ENCODE results near the gene TGIF1.
A peak's percentile ranks its signal among the peaks of the same experiment; 100 is the strongest.
"Not testable (repeated sequence)": the region's sequence is repeated elsewhere in the genome, so short reads cannot be mapped to it uniquely, and the experiment has no call there.

Gene TGIF1

DNA sequence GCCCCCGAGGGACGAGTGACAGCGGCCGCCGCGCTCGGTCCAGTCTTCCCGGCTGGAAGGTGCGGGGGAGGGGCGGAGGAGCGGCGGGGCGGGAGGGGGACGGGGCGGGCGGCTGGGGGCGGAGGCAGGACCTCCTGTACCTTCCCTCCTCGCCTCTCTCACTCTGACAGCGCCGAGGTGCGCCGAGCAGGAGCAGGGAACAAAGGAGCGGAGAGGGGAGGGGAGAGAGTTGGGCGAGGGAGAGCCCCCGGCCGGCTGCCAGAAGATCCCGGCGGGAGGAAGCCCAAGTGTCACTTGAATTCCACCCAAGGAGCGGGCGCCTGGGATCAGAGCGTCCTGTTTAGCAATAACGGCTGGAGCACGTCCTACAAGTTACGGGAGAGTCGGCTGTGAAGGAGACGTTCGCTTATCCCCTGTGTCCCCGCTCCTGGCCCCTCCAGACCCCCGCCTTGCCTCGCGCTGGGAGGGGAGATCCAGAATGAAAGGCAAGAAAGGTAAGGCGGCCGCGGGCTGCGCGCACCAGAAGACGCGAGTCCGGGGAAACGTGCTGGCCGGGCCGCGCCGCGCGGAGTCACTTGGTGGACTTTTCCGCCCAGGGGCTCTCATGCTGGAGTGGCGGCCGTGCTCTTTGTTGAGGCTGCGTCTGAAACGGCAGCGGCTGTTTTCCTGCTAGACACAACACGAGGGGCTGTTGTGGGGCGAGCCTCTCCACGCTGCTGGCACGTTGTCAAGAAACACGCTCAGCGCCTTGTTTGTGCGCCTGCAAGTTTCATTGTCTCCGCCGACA, at the start of gene TGIF1:
Gene TGIF1, plus strand, starts transcription at position 161 of the 787 bp plus-strand sequence. Its CDS starts 318 bp downstream, at position 479.
- peak; percentile 15 for DNase-seq

DNA sequence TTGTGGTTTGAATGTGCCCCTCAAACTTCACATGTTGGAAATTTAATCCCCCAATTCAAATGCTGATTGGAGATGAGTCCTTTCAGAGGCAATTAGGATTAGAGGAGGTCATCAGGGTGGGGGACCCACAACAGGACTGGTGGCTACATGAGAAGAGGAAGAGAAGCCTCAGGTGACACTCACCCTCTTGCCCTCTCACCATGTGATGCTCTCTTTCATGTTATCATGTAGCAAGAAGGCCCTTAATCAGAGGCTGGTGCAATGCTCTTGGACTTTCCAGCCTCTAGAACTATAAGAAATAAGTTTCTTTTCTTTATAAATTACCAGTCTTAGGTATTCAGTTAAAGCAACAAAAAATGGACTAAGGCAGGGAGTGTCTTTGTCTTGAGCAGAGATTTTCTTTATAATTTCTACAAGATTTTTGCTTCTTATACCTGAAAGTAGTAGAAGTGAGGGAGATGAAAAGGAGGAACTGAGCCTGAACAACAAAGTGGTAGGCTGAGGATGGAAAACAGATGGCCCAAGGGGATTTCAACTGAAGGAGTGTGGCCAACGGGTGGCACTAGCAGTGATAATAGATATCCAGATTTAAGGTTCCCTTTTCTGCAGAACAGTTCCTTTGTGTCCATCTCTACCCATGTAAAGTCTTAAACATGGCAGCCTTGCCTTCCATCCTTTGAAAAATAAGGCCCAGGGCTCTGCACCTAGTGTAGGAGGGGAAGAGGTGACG, 49.2 kb upstream of the TGIF1 start:
- no peak for DNase-seq

DNA sequence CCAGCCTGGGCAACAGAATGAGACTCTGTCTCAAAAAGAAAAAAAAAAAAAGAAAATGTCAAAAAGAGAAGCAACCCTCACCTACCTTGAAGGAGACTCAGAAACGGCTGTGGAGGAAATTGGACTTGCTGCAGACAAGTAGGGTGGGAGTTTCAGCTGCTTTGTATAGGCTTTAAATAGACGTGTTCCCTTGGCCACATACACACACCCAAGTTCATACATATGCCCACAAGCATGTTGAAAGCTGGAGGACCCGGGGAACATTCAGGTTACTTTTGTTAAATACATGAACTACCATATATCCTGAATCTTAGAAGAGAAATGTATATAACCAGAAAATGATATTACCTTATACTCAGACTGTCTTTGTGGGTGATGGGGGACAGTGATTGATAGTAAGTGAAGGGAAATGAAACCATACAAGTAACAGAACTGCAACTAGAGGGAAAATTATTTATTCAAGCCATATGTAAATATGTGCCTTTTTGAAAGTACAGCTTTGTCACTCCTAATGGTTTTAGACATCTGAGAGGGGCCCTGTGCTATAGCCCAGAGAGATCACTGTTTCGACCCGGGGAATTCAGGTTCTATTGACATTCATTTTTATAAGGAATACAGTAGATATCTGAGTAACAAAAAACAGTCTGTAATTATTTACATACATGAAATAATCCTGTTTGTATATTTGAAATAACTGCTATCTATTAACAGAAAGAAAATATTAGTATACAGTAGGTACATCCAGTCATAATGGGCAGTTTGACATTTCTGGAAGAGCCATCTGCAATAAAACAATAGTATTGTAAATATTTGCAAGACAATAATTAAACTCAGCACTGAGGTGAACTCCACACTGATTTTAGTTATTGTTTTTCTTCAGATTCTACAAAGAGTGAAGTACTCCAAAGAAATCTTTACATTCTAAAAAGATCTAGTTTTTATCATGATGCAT, 48.0 kb upstream of the TGIF1 start:
- no peak for DNase-seq

DNA sequence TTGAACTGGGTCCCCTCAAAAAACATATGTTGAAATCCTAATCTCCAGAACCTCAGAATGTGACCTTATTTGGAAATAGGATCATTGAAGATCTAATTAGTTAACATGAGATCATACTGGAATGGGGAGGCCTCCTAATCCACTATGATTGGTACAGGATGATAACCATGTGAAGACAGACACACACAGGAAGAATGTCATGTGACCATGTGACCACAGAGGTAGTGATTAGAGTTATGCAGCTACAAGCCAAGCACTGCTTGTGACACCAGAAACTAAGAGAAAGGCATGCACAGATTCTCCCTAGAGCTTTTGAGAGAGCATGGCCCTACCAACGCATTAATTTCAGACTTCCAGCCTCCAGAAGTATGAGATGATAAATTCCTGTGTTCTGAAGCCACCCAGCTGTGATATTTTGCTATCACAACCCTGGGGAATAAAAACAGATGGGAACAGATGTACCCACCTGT, 47.0 kb upstream of the TGIF1 start:
- DNase-seq: no peak

DNA sequence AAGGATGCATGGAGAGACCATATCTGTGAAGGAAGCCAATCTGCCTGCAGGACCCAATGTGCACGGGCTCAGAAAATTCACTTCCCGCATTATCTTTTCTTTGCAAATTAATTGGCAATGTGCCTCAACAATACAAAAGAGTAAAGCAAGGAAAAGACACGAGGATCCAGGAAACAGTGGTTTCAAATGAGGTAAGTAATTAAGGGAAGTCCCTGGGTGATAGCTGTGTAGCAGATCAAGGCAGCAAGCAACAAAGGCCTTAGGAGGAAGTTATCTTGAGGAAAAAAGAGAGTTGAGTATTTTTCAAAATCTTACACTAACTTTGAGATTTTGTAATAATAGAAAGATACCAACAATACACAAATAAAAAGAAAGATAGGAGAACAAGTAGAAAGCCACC, 44.3 kb upstream of the TGIF1 start:
- DNase-seq: no peak

DNA sequence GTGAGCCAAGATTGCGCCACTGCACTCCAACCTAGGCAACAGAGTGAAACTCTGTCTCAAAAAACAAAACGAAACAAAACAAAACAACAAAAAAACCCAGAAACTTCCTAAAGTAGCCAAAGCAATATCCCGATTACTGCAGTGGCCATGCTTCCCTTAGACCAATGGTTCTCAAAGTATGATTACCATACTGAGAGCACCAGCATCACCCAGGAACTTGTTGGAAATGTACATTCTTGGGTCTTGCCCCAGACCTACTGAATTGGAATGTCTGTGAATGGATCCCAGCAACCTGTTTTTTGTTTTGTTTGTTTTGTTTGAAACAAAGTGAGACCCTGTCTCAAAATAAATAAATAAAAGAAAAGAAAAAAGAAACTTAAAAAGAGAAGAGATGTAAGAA, 41.9 kb upstream of the TGIF1 start:
- DNase-seq: no peak

DNA sequence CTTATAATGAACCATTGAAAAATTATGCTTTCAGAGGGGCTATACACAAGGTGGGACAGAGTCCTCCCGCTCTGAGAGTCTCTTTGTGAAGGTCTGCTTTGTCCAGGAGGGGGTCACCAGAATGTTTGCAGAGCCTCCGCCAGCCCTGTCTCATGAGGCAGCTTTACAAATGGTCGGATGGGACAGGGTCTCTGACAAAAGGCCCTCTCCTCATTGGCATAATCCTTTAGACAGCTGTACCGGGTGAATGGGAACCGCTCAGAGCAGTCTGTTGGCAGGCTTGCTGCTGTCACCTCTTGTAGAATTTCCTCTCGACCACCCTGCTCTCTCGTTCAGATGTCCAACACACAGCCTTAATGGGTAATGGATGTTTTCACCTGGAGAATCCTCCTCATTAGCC, 40.2 kb upstream of the TGIF1 start:
- DNase-seq: no peak

DNA sequence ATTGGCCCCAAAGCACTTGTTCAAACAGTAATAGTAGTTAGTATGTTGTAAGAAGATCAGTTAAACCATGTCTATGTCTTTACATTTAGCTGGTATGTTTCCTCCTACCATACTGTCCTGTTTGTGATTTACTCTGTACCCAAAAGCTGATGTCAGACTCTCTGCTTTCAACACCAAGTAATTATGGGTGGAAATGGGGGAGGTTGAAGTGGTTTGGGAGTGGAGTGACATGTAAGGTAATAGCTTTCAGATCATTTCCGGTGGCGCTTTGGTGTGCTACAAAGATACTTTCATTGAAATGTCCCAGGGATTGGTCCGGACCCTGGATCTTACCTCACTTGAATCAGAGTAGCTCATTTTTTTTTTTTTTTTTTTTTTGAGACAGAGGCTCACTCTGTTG, 39.7 kb upstream of the TGIF1 start:
- no peak for DNase-seq

DNA sequence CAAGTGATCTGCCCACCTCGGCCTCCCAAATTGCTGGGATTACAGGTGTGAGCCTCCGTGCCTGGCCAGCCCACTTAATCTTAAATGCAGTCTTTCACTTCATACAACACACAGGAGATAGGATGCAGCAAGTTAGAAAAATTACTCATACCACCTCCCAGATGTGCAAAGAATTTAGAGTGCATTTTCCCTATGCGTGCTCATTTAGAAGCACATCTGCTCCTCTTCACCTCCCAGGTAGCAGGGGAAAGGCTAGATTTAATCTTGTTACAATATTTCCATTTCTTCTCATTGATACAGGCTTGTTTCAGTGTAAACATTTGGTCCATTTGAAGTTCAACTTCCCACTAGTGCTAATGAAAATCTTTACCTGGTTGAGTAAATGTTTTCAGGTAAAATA, 39.1 kb upstream of the TGIF1 start:
- not testable (repeated sequence) for DNase-seq

DNA sequence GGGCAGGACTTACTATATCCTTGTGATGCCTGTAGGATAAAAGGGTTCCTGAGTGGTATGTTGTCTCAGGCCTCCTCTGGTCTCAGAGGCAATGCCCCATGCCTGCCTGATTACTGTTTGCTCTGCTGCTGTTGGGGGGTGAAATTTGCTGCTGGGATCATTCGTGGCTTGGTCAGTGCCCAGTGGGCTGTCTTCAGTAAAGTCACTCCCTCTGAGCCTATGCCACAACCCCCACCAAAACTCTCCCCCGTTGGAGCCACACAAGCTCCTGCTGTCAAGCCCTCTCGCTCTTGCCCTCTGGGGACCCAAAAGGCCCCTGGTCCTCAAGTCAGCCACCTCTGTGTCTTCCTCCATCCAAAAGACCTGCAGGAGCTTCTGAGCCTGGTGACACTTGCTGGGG, 38.6 kb upstream of the TGIF1 start:
- DNase-seq: no peak

DNA sequence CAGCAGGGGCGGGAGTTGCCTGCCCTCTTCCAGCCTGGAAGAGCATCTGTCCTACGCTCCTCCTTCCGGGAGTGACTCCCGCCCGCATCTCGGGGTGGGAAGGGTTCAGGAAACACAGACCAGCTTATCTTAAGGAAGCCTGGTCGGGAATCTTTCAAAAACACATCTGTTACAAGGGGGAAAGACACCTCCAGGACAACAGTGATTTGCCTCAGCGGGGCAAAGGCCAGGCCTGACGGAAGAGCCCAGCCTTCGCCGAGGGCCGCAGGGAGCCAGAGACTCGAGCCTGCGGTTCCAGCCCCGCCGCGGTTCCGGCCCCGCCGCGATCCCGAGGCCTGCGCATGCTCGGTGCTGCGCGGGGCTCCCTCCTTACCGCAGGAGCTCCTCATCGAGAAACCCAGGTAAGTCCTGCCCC, 38.1 kb upstream of the TGIF1 start:
- no peak for DNase-seq

DNA sequence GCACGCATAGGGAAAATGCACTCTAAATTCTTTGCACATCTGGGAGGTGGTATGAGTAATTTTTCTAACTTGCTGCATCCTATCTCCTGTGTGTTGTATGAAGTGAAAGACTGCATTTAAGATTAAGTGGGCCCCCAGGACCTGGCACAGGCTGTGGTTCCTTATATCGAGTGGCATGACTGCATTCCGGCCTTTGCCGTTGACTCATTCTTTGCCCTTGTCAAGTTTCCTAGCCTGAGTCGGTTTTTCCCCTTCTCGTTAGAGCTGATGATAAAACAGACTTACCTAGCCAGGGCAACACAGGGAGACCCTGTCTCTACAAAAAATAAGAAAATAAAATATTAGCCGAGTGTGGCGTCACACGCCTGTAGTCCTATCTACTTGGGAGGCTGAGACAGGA, 37.4 kb upstream of the TGIF1 start:
- not testable (repeated sequence) for DNase-seq

DNA sequence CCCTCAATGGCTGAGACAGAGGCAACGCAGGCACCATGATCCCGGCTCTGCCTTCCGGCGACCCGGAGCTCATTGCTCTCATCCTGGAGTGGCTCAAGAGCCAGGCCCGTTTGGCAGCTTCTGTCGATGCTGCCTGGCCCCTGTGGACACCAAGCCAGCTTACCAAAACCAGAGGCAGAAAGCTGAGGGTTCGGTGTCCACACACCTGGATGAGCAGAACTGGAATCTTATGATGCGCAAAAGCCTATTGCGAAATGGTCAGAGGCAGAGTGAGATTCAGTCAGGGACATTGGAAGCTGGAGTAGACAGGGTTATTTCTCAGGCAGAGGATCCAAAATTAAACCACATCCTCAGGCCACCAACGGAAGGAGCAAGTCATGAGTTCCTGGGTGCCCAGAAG, 34.9 kb upstream of the TGIF1 start:
- no peak for DNase-seq

DNA sequence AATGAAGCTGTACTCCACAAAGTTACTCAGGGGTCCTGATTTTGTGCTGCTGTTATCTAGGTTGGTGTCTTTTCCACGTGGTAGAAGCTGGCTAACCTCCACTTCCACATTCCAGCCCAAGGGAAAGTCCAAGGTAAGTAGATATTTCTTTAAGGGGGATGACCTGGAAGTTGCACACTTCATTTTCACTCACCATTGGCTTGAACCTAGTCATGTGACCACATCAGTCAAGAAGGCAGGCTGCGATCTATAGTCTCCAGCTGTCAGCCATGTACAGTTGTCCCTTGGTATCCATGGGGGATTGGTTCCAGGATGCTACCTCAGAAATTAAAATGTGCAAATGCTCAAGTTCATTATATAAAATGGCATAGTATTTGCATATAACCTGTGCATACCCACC, 31.9 kb upstream of the TGIF1 start:
- DNase-seq: no peak

DNA sequence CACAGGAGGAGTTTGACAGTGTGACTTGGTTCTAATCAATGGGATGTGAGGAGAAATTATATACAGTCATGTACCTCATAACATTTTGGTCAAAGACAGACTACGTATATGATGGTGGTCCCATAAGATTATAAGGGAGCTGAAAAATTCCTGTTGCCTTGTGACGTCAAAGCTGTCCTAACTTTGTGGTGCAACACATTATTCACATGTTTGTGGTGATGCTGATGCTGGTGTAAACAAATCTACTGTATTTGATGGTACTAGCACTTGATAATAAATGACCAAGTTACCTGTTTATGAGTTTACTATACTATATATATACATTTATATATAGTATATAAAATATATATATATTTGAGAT, 29.1 kb upstream of the TGIF1 start:
- DNase-seq: no peak

DNA sequence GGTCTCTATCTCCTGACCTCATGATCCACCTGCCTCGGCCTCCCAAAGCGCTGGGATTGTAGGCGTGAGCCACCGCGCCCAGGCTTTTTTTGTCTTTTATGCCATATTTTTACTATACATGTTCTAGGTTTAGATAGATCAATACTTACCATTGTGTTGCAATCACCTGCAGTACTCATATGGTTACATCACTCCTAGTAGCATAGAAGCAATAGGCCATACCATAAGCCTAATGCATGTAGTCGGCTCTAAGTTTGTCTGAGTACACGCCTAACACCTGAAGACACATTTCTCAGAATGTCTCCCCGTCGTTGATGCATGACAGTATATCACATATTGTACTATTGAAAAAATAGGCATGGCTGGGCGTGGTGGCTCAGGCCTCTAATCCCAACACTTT, 27.1 kb upstream of the TGIF1 start:
- no peak for DNase-seq

DNA sequence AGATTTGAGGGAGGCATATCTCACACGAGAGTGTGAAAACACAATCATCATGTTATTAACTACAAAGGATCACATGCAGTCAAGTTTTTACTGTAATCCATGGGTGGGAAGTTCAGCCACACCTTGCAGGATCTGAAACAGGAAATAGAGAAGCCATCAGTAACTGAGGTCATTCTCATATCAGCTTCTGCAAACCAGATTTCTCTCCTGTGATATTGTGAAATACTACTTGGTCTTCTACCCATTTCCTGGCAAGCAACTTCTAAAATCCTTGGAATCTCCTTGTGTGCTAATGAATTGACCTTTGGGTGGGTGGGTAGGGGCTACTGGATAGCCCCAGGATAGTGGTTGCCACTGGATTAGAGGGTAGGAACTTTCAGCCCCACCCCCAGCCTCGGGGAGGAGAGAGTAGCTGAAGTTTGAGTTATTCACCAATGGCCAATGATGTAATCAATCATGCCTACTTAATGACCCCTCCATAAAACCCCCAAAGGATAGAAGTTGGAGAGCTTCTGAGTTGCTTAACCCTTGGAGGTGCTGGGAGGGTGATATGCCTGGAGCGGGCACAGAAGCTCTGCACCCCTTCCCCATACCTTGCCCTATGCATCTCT, 25.6 kb upstream of the TGIF1 start:
- DNase-seq: no peak

DNA sequence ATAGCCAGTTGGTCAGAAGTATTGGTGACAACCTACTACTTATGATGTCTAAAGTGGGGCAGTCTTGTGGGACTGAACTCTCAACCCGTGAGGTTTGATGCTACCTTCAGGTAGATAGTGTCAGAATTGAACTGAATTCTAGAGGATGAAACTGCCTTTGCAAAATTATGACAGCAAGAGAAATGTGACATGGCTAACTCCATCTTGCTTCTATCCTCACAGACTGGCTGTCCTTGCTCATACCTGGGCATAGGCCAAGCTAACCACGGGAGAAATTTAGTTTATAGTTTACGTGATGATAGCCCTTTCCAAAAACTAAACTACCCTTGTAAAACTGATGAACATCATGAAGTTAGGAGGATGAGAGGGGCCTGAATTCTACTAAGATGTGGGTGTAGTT, 24.9 kb upstream of the TGIF1 start:
- no peak for DNase-seq

DNA sequence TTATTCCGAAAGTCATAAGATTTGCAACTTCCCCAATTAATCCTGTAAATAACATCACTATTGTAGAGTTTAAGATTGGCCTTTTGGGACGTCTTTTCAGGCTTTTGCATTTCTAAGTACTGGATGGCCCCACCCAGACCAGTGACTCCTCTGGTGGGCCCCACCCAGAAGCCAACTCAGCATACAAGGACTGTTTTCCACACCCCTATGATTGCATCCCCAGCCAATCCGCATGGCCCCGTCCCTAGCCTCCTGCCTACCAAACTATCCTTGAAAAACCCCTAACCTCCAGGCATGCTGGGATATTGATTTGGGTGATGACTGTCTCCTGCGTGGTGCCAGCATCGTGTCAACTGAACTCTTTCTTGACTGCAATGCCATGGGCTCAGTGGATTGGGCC, 24.5 kb upstream of the TGIF1 start:
- DNase-seq: no peak

DNA sequence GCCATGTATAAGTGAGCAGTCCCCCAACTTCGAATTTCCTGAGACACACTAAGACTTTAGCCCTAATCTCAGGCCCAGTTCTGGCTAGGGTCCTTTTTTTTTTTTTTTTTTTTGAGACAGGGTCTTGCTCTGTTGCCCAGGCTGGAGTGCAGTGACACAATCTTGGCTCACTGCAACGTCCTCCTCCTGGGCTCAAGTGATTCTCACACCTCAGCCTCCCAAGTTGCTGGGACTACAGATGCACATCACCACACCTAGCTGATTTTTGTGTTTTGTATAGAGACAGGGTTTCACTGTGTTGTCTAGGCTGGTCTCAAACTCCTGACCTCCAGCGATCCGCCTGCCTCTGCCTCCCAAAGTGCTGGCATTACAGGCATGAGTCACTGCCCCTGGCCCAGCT, 23.9 kb upstream of the TGIF1 start:
- no peak for DNase-seq

DNA sequence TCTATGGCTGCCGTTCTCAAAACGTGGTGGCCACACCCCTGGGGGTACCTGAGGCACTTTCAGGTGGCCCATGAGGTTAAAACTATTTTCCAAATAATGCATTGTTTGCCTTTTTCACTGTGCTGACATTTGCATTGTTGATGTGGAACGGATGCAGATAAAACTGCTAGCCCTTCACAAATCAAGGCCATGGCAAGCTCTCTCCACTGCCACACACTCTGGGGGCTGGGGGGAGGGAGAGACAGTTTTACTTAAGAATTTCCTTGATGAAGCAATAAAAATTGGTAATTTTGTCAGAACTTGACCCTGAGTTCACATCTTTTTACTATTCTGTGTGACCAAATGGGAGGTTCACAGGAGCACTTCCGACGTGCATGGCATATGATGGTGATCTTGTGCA, 22.0 kb upstream of the TGIF1 start:
- no peak for DNase-seq

DNA sequence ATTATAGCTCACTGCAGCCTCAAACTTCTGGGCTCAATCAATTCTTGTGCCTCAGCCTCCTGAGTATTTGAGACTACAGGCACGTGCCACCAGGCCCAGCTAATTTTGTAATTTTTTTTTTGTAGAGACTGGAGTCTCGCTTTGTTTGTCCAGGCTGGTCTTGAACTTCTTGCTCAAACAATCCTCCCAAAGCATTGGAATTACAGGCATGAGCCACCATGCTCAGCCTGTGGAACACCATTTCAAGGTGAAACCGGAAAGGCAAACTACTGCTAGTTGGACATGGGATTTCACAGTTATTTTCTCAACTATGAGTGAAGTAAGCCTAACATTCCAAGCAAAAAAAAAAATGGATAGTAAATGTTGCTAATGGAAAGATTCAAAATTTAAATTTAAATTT, 20.9 kb upstream of the TGIF1 start:
- no peak for DNase-seq

DNA sequence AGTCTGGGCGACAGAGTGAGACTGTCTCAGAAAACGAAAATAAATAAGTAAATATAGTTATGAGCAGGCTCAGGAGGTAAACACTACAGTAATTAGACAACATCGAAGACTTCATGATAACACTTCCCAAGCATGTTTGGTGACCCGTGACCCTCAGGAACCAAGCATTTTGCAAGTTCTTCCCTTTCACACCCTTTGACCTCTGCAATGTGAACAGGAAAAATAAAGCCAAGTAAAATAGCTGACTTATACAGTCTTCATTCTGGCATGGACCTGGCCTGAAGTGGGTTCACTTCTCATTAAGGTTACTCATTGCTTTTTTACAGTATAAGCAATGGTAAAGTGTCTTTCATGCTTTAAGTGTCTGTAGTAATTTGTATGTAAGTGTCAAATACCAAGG, 15.3 kb upstream of the TGIF1 start:
- DNase-seq: no peak

Measured in NCI-H2227 treated with DMSO at 0.1 percent for 48 hours (cell line).